Activated CD4-positive, alpha-beta T cell treated with anti-CD3 and anti-CD28 coated beads, Interleukin-2, amount 10 ng/mL, durations not matched to agents 24 days and 14 days (primary cell): ENCODE measurements around the gene SPATS1. TPM values are rescaled to one million over a fixed set of nuclear protein-coding genes. Genes with fewer than 3 reads are reported as not detected.
"Not testable (repeated sequence)": the region's sequence is repeated elsewhere in the genome, so short reads cannot be mapped to it uniquely, and the experiment has no call there.

Source experiments
- DNase-seq: peaks from one replicate; pipeline ENCODE4 v3.0.0; 2022
- H3K27ac Mint-ChIP-seq: one replicate; pipeline ENCODE4 v1.8.0; 2022; ENCODE audit warnings: mild to moderate bottlenecking, mixed read lengths
- H3K27me3 Mint-ChIP-seq: one replicate; pipeline ENCODE4 v1.8.0; 2022; ENCODE audit warnings: mixed read lengths
- H3K36me3 Mint-ChIP-seq: one replicate; pipeline ENCODE4 v1.8.0; 2022; ENCODE audit warnings: low read depth, mild to moderate bottlenecking, mixed read lengths
- H3K4me1 Mint-ChIP-seq: one replicate; pipeline ENCODE4 v1.8.0; 2021; ENCODE audit warnings: mixed read lengths
- H3K4me3 Mint-ChIP-seq: one replicate; pipeline ENCODE4 v1.8.0; 2022; ENCODE audit warnings: mild to moderate bottlenecking, moderate library complexity, mixed read lengths
- H3K9me3 Mint-ChIP-seq: one replicate; pipeline ENCODE4 v1.8.0; 2021; ENCODE audit warnings: mixed read lengths
- intact Hi-C: fragments of 100-400 bp; cut with micrococcal nuclease; formaldehyde crosslinking; loops from one replicate; pipeline ENCODE4 v1.15.1; 2023
- total RNA-seq: library from RNA; stranded (reverse); gene quantifications from 2 replicates; pipeline ENCODE4 v1.2.3, GENCODE V29; 2022

SPATS1 gene
- total RNA-seq, 1 donor from 2014 or later, result not detected

- H3K27me3 Mint-ChIP-seq, result peaks cover 34% of the 10 kb centered on the region
- H3K27ac Mint-ChIP-seq, result no peak overlapping the region
- peaks cover 15% of the 10 kb centered on the region for H3K4me1 Mint-ChIP-seq
- H3K36me3 Mint-ChIP-seq, result peaks cover 3% of the 10 kb centered on the region
- intact Hi-C loops, result no loop called here
- H3K9me3 Mint-ChIP-seq, result no peaks in the 10 kb centered on the region
- H3K4me3 Mint-ChIP-seq, result no peak overlapping the region
- no peak for DNase-seq
Observed at GRCh38 chr6:44316481-44316880, 26.0 kb upstream of the SPATS1 start.

- DNase-seq, H3K4me3 Mint-ChIP-seq, intact Hi-C loops, H3K4me1 Mint-ChIP-seq, H3K36me3 Mint-ChIP-seq, H3K27ac Mint-ChIP-seq, H3K9me3 Mint-ChIP-seq: not testable (repeated sequence)
- peaks cover 34% of the 10 kb centered on the region for H3K27me3 Mint-ChIP-seq
Observed at GRCh38 chr6:44317136-44317631, 25.3 kb upstream of the SPATS1 start.

GRCh38 chr6:44321210-44321609 lies 21.2 kb upstream of the SPATS1 start:
- H3K9me3 Mint-ChIP-seq, result no peaks in the 10 kb centered on the region
- peaks cover 33% of the 10 kb centered on the region for H3K27me3 Mint-ChIP-seq
- no peak overlapping the region for H3K4me3 Mint-ChIP-seq
- H3K27ac Mint-ChIP-seq, result no peak overlapping the region
- intact Hi-C loops, result no loop called here
- DNase-seq, result no peak
- no peaks in the 10 kb centered on the region for H3K36me3 Mint-ChIP-seq
- no peaks in the 10 kb centered on the region for H3K4me1 Mint-ChIP-seq

- H3K4me3 Mint-ChIP-seq, result no peak overlapping the region
- no peaks in the 10 kb centered on the region for H3K4me1 Mint-ChIP-seq
- H3K27ac Mint-ChIP-seq, result no peak overlapping the region
- DNase-seq, result no peak
- no peaks in the 10 kb centered on the region for H3K36me3 Mint-ChIP-seq
- intact Hi-C loops, result no loop called here
- peaks cover 36% of the 10 kb centered on the region for H3K27me3 Mint-ChIP-seq
- H3K9me3 Mint-ChIP-seq, result no peaks in the 10 kb centered on the region
Observed at GRCh38 chr6:44327096-44327495, 15.4 kb upstream of the SPATS1 start.

- Mint-ChIP-seq H3K27me3 (peaks cover 40% of the 10 kb centered on the region), H3K36me3 (no peaks in the 10 kb centered on the region), H3K27ac (no peak overlapping the region), H3K4me1 (no peaks in the 10 kb centered on the region), H3K9me3 (no peaks in the 10 kb centered on the region), H3K4me3 (no peak overlapping the region)
- intact Hi-C loops, result no loop called here
- DNase-seq, result no peak
Observed at GRCh38 chr6:44327760-44328159, 14.7 kb upstream of the SPATS1 start.

- DNase-seq, H3K4me1 Mint-ChIP-seq, H3K36me3 Mint-ChIP-seq, H3K9me3 Mint-ChIP-seq, intact Hi-C loops, H3K4me3 Mint-ChIP-seq, H3K27ac Mint-ChIP-seq: not testable (repeated sequence)
- peaks cover 40% of the 10 kb centered on the region for H3K27me3 Mint-ChIP-seq
Observed at GRCh38 chr6:44328203-44328602, 14.2 kb upstream of the SPATS1 start.

GRCh38 chr6:44329858-44330257 lies 12.6 kb upstream of the SPATS1 start:
- Mint-ChIP-seq H3K36me3 (no peaks in the 10 kb centered on the region), H3K4me3 (no peak overlapping the region), H3K27ac (no peak overlapping the region), H3K4me1 (no peaks in the 10 kb centered on the region), H3K9me3 (no peaks in the 10 kb centered on the region), H3K27me3 (peaks cover 40% of the 10 kb centered on the region)
- intact Hi-C loops, result no loop called here
- DNase-seq, result no peak

- intact Hi-C loops, result no loop called here
- Mint-ChIP-seq H3K27me3 (peaks cover 35% of the 10 kb centered on the region), H3K4me1 (no peaks in the 10 kb centered on the region), H3K36me3 (no peaks in the 10 kb centered on the region), H3K27ac (no peak overlapping the region), H3K4me3 (no peak overlapping the region), H3K9me3 (no peaks in the 10 kb centered on the region)
- DNase-seq, result no peak
Observed at GRCh38 chr6:44332585-44332984, 9.9 kb upstream of the SPATS1 start.

- no peak overlapping the region for H3K27ac Mint-ChIP-seq
- H3K36me3 Mint-ChIP-seq, result no peaks in the 10 kb centered on the region
- no peaks in the 10 kb centered on the region for H3K9me3 Mint-ChIP-seq
- DNase-seq, result no peak
- peaks cover 28% of the 10 kb centered on the region for H3K27me3 Mint-ChIP-seq
- intact Hi-C loops, result no loop called here
- H3K4me1 Mint-ChIP-seq, result no peaks in the 10 kb centered on the region
- H3K4me3 Mint-ChIP-seq, result no peak overlapping the region
Observed at GRCh38 chr6:44333273-44333919, 9.1 kb upstream of the SPATS1 start.

GRCh38 chr6:44333942-44334341 lies 8.5 kb upstream of the SPATS1 start:
- Mint-ChIP-seq H3K27me3 (peaks cover 24% of the 10 kb centered on the region), H3K36me3 (no peaks in the 10 kb centered on the region), H3K4me1 (no peaks in the 10 kb centered on the region), H3K27ac (no peak overlapping the region), H3K9me3 (no peaks in the 10 kb centered on the region), H3K4me3 (no peak overlapping the region)
- intact Hi-C loops, result no loop called here
- no peak for DNase-seq

- no peak overlapping the region for H3K27ac Mint-ChIP-seq
- no peak for DNase-seq
- intact Hi-C loops, result loop anchor here (5.0 kb wide), 1 partner anchor 113 kb away; the partner anchor contains the start of gene SLC29A1
- H3K27me3 Mint-ChIP-seq, result peaks cover 15% of the 10 kb centered on the region
- no peak overlapping the region for H3K4me3 Mint-ChIP-seq
- no peaks in the 10 kb centered on the region for H3K36me3 Mint-ChIP-seq
- H3K9me3 Mint-ChIP-seq, result no peaks in the 10 kb centered on the region
- no peaks in the 10 kb centered on the region for H3K4me1 Mint-ChIP-seq
Observed at GRCh38 chr6:44335631-44336030, 6.8 kb upstream of the SPATS1 start.

- H3K27ac Mint-ChIP-seq, result no peak overlapping the region
- H3K4me1 Mint-ChIP-seq, result no peaks in the 10 kb centered on the region
- no peaks in the 10 kb centered on the region for H3K36me3 Mint-ChIP-seq
- H3K9me3 Mint-ChIP-seq, result no peaks in the 10 kb centered on the region
- intact Hi-C loops, result loop anchor here (1.0 to 5.0 kb wide), 5 partner anchors 70 to 242 kb away; partner anchors contain the start of gene SLC29A1
- peaks cover 30% of the 10 kb centered on the region for H3K27me3 Mint-ChIP-seq
- peak; percentile 91 for DNase-seq
- no peak overlapping the region for H3K4me3 Mint-ChIP-seq
Observed at GRCh38 chr6:44338228-44339122, 4.0 kb upstream of the SPATS1 start.

GRCh38 chr6:44339301-44339700 lies 3.1 kb upstream of the SPATS1 start:
- Mint-ChIP-seq H3K36me3 (no peaks in the 10 kb centered on the region), H3K27ac (no peak overlapping the region), H3K4me1 (no peaks in the 10 kb centered on the region), H3K9me3 (no peaks in the 10 kb centered on the region), H3K4me3 (no peak overlapping the region), H3K27me3 (peaks cover 38% of the 10 kb centered on the region)
- intact Hi-C loops, result loop anchor here (5.0 kb wide), 1 partner anchor 117 kb away; the partner anchor contains the start of gene SLC29A1
- DNase-seq, result no peak
